Measurements from ENCODE around the gene DEPP1.

- no peak for TF ChIP-seq CTCF (IDR thresholded peaks at IDR 0.05)
- TF ChIP-seq POLR2A (IDR thresholded peaks at IDR 0.05) = no peak
- no peak for TF ChIP-seq POLR2AphosphoS5 (IDR thresholded peaks at IDR 0.05)
Observed at GRCh38 chr10:44966129-44966815, 12.3 kb downstream of the DEPP1 start.

All from prostate gland (tissue), 2 donors.